IMR-90 (cell line): ENCODE results near the gene TIGAR. TPM values are rescaled to one million over a fixed set of nuclear protein-coding genes. Genes with fewer than 3 reads are reported as not detected.

Source experiments
- ATAC-seq: fragments of 200-7000 bp; cut with Tn5 transposase; 2 replicates; pipeline ENCODE4 v1.9.1; 2020; ENCODE audit warnings: low read depth, mild to moderate bottlenecking, moderate library complexity
- BruUV-seq: library from RNA; stranded (reverse); fragments of 400-500 nt; replicated peaks from 2 replicates; lab custom pipeline; 2021; lab: Mats Ljungman, UMichigan
- CTCF ChIA-PET: fragments of 300-600 bp; formaldehyde crosslinking; extraction: SDS; loops from one replicate; lab custom pipeline; 2021; ENCODE audit warnings: antibody characterized with exemption; lab: Yijun Ruan, JAX
- POLR2A ChIA-PET: fragments of 300-600 bp; sonication (Branson Sonifier 250); formaldehyde crosslinking; loops from one replicate; lab custom pipeline; 2022; ENCODE audit warnings: antibody characterized with exemption; ENCODE audit not compliant: unreplicated experiment; lab: Charles Lee
- DNase-seq: peaks from one replicate; pipeline ENCODE4 v3.0.0; 2013
- H2AFZ ChIP-seq: replicated peaks from 2 replicates; pipeline ENCODE3; 2013; ENCODE audit warnings: low read length, mild to moderate bottlenecking; ENCODE audit not compliant: poor library complexity
- H2AK5ac ChIP-seq: 2 replicates; pipeline ENCODE4 v1.6.1; 2013; ENCODE audit warnings: low read depth, low read length, inconsistent platforms
- H2AK9ac ChIP-seq: replicated peaks from 2 replicates; pipeline ENCODE3; 2013; ENCODE audit warnings: mild to moderate bottlenecking, low read depth, low read length, moderate library complexity; ENCODE audit not compliant: poor library complexity
- H2BK120ac ChIP-seq: 2 replicates; pipeline ENCODE4 v1.6.1; 2013; ENCODE audit warnings: low read depth, low read length, inconsistent platforms
- H2BK15ac ChIP-seq: 3 replicates; pipeline ENCODE4 v1.6.1; 2013; ENCODE audit warnings: low read depth, low read length, inconsistent platforms
- H2BK20ac ChIP-seq: 2 replicates; pipeline ENCODE4 v1.6.1; 2013; ENCODE audit warnings: low read depth, mild to moderate bottlenecking, inconsistent platforms, low read length, moderate library complexity
- H2BK5ac ChIP-seq: 2 replicates; pipeline ENCODE4 v1.6.1; 2013; ENCODE audit warnings: mild to moderate bottlenecking, low read depth, low read length, inconsistent platforms; ENCODE audit not compliant: poor library complexity, severe bottlenecking
- H3K14ac ChIP-seq: replicated peaks from 2 replicates; pipeline ENCODE4 v1.6.1; 2013; ENCODE audit warnings: low read depth, low read length, inconsistent platforms
- H3K18ac ChIP-seq: 2 replicates; pipeline ENCODE4 v1.6.1; 2013; ENCODE audit warnings: low read depth, low read length, control low read depth
- H3K23ac ChIP-seq: 2 replicates; pipeline ENCODE4 v1.6.1; 2013; ENCODE audit warnings: low read depth, low read length, inconsistent platforms
- H3K27ac ChIP-seq: 2 replicates; pipeline ENCODE4 v1.5.1; 2013; ENCODE audit warnings: mild to moderate bottlenecking, control low read depth, low read length; ENCODE audit not compliant: insufficient read depth
- H3K27me3 ChIP-seq: 2 replicates; pipeline ENCODE4 v1.6.1; 2013; ENCODE audit warnings: low read length; ENCODE audit not compliant: control insufficient read depth, insufficient read depth
- H3K36me3 ChIP-seq: 2 replicates; pipeline ENCODE4 v1.6.1; 2013; ENCODE audit warnings: low read length, mixed read lengths; ENCODE audit not compliant: control insufficient read depth, insufficient read depth
- H3K4ac ChIP-seq: 2 replicates; pipeline ENCODE4 v1.6.1; 2013; ENCODE audit warnings: low read depth, low read length, inconsistent platforms
- H3K4me1 ChIP-seq: 2 replicates; pipeline ENCODE4 v1.6.1; 2013; ENCODE audit warnings: low read length, mixed read lengths; ENCODE audit not compliant: control insufficient read depth, insufficient read depth
- H3K4me2 ChIP-seq: 2 replicates; pipeline ENCODE4 v1.6.1; 2013; ENCODE audit warnings: low read depth, mild to moderate bottlenecking, control low read depth, low read length, moderate library complexity
- H3K4me3 ChIP-seq: 2 replicates; pipeline ENCODE4 v1.5.1; 2013; ENCODE audit warnings: low read depth, mild to moderate bottlenecking, control low read depth, low read length, moderate library complexity; ENCODE audit not compliant: insufficient read depth
- H3K56ac ChIP-seq: 2 replicates; pipeline ENCODE4 v1.6.1; 2013; ENCODE audit warnings: low read length, inconsistent platforms; ENCODE audit not compliant: insufficient read depth; ENCODE audit errors: extremely low read depth
- H3K79me1 ChIP-seq, 2 experiments: 2 replicates each; pipeline ENCODE4 v1.6.1; 2013; ENCODE audit warnings: low read length in 2 of 2, inconsistent platforms in 1 of 2, low read depth in 1 of 2
- H3K9ac ChIP-seq: 2 replicates; pipeline ENCODE4 v1.6.1; 2013; ENCODE audit warnings: low read depth, low read length, control low read depth
- H3K9me1 ChIP-seq: 2 replicates; pipeline ENCODE4 v1.6.1; 2013; ENCODE audit warnings: low read length, inconsistent platforms; ENCODE audit not compliant: insufficient read depth
- H3K9me3 ChIP-seq: 2 replicates; pipeline ENCODE4 v1.6.1; 2013; ENCODE audit warnings: low read length; ENCODE audit not compliant: control insufficient read depth, insufficient read depth
- H4K20me1 ChIP-seq: 2 replicates; pipeline ENCODE4 v1.6.1; 2013; ENCODE audit warnings: low read length, inconsistent platforms; ENCODE audit not compliant: insufficient read depth
- H4K5ac ChIP-seq: 2 replicates; pipeline ENCODE4 v1.6.1; 2013; ENCODE audit warnings: mild to moderate bottlenecking, low read depth, low read length, control low read depth
- H4K8ac ChIP-seq, 2 experiments: 2 replicates each; pipeline ENCODE4 v1.6.1; 2013; ENCODE audit warnings: low read depth in 2 of 2, low read length in 2 of 2, control low read depth in 1 of 2, inconsistent platforms in 1 of 2
- H4K91ac ChIP-seq: 2 replicates; pipeline ENCODE4 v1.6.1; 2013; ENCODE audit warnings: low read depth, low read length, inconsistent platforms; ENCODE audit not compliant: insufficient read depth
- BHLHE40 ChIP-seq: fragments of 150-350 bp; IDR thresholded peaks from 2 replicates; pipeline ENCODE4 v1.6.1; 2016; ENCODE audit warnings: mild to moderate bottlenecking, low read depth, low read length
- CEBPB ChIP-seq: IDR thresholded peaks from 2 replicates; pipeline ENCODE4 v1.6.1; 2012; ENCODE audit warnings: low read depth, low read length, improper control_type of control experiment
- CHD1 ChIP-seq: IDR thresholded peaks from 2 replicates; pipeline ENCODE4 v1.6.1; 2012; ENCODE audit warnings: low read depth, low read length, improper control_type of control experiment
- CTCF ChIP-seq: conservative IDR thresholded peaks from 2 replicates; pipeline ENCODE4 v1.5.1; 2012; ENCODE audit warnings: mild to moderate bottlenecking, low read depth, low read length, improper control_type of control experiment
- ELK1 ChIP-seq: fragments of 150-350 bp; IDR thresholded peaks from 2 replicates; pipeline ENCODE4 v1.6.1; 2016; ENCODE audit warnings: low read depth, mild to moderate bottlenecking, low read length, moderate library complexity, borderline replicate concordance
- MAFK ChIP-seq: IDR thresholded peaks from 2 replicates; pipeline ENCODE4 v1.6.1; 2012; ENCODE audit warnings: low read depth, low read length, improper control_type of control experiment
- MAZ ChIP-seq: IDR thresholded peaks from 2 replicates; pipeline ENCODE4 v1.6.1; 2012; ENCODE audit warnings: low read depth, mild to moderate bottlenecking, low read length, improper control_type of control experiment, moderate library complexity, borderline replicate concordance
- MXI1 ChIP-seq: IDR thresholded peaks from 2 replicates; pipeline ENCODE4 v1.6.1; 2012; ENCODE audit warnings: low read depth, mild to moderate bottlenecking, low read length, moderate library complexity, borderline replicate concordance
- NFE2L2 ChIP-seq: fragments of 150-350 bp; IDR thresholded peaks from 2 replicates; pipeline ENCODE4 v1.6.1; 2016; ENCODE audit warnings: low read depth, mild to moderate bottlenecking, low read length
- POLR2A ChIP-seq: IDR thresholded peaks from 2 replicates; pipeline ENCODE4 v1.6.1; 2012; ENCODE audit warnings: mild to moderate bottlenecking, low read depth, low read length
- RAD21 ChIP-seq: IDR thresholded peaks from 2 replicates; pipeline ENCODE4 v1.6.1; 2012; ENCODE audit warnings: low read length, improper control_type of control experiment
- RCOR1 ChIP-seq: IDR thresholded peaks from 2 replicates; pipeline ENCODE4 v1.6.1; 2012; ENCODE audit warnings: mild to moderate bottlenecking, low read length, improper control_type of control experiment; ENCODE audit not compliant: insufficient replicate concordance
- RFX5 ChIP-seq: IDR thresholded peaks from 2 replicates; pipeline ENCODE4 v1.8.0; 2012; ENCODE audit warnings: low read depth, mild to moderate bottlenecking, low read length, moderate library complexity
- SMC3 ChIP-seq: fragments of 150-350 bp; IDR thresholded peaks from 2 replicates; pipeline ENCODE4 v1.6.1; 2016; ENCODE audit warnings: low read depth, mild to moderate bottlenecking, antibody characterized with exemption, low read length, moderate library complexity
- USF2 ChIP-seq: fragments of 150-350 bp; IDR thresholded peaks from 2 replicates; pipeline ENCODE4 v1.6.1; 2017; ENCODE audit warnings: mild to moderate bottlenecking, antibody characterized with exemption, low read length, low read depth
- WGBS, 2 experiments: methylation state at CpG; one replicate each; pipeline versions ENCODE4 v1.1.5 to v1.1.7; 2013; ENCODE audit warnings: missing lambda C conversion rate in 2 of 2; ENCODE audit not compliant: insufficient read length in 1 of 2; ENCODE audit errors: extremely low coverage in 2 of 2; 5-methylcytosine and 5-hydroxymethylcytosine counted together
- dilution Hi-C: fragments of 300-500 bp; cut with HindIII; formaldehyde crosslinking; loops from one replicate; pipeline ENCODE4 v1.14.3; 2018; ENCODE audit warnings: low sequenced_read_pairs; ENCODE audit not compliant: unreplicated experiment
- in situ Hi-C: fragments of 300-500 bp; cut with MboI; formaldehyde crosslinking; loops from 3 replicates; pipeline ENCODE4 v1.14.3; 2019; ENCODE audit warnings: low sequenced_read_pairs, inconsistent platforms, mixed read lengths
- intact Hi-C: fragments of 100-400 bp; cut with micrococcal nuclease; formaldehyde crosslinking; loops from 2 replicates; pipeline ENCODE4 v1.10.0; 2022
- polyA plus RNA-seq, 3 experiments: library from polyadenylated mRNA; depleted of rRNA; stranded (reverse); fragments of >200 nt; gene quantifications; 2 replicates each; pipeline ENCODE4 v1.2.3, GENCODE V29; 2012; ENCODE audit warnings: low replicate concordance in 1 of 3
- total RNA-seq: library from RNA; depleted of rRNA; stranded (reverse); fragments of >200 nt; gene quantifications from 2 replicates; pipeline ENCODE4 v1.2.3, GENCODE V29; 2012

Gene TIGAR
- total and polyA plus RNA-seq, 2 of the 4 experiments (the other 2 are of a cell fraction) = 7.3 to 13.7 TPM

- Histone ChIP-seq H2AFZ (peak overlapping the region; percentile 63), H3K27ac (no peak overlapping the region), H3K4ac (no peak overlapping the region), H2BK20ac (no peak overlapping the region), H2AK9ac (no peak overlapping the region), H4K5ac (no peak overlapping the region), H3K79me1 (no peaks in the 10 kb centered on the region), H4K20me1 (no peaks in the 10 kb centered on the region), H2BK120ac (no peak overlapping the region), H3K27me3 (peaks cover 4% of the 10 kb centered on the region; the same call in 1 of the 2 replicates), H3K23ac (no peak overlapping the region), H4K91ac (no peak overlapping the region), H3K4me2 (no peak overlapping the region), H3K18ac (no peak overlapping the region), H2AK5ac (no peak overlapping the region), H4K8ac (no peak overlapping the region), H3K4me3 (no peak overlapping the region), H3K9ac (no peak overlapping the region), H3K9me3 (no peaks in the 10 kb centered on the region), H3K9me1 (no peaks in the 10 kb centered on the region), H3K36me3 (no peaks in the 10 kb centered on the region), H2BK5ac (no peak overlapping the region), H3K4me1 (no peaks in the 10 kb centered on the region), H3K14ac (no peak overlapping the region), H2BK15ac (no peak overlapping the region), H3K56ac (no peak overlapping the region)
- in situ Hi-C loops (no loop called here), intact Hi-C loops (no loop called here), dilution Hi-C loops (no loop called here)
- TF ChIP-seq POLR2A = no peak
- no peak for TF ChIP-seq USF2
- TF ChIP-seq MAFK = no peak
- TF ChIP-seq CTCF = no peak
- no peak for TF ChIP-seq CEBPB
- no peak for TF ChIP-seq NFE2L2
- TF ChIP-seq CHD1 = no peak
- no peak for TF ChIP-seq RCOR1
- TF ChIP-seq RAD21 = no peak
- no peak for TF ChIP-seq ELK1
- no peak for TF ChIP-seq BHLHE40
- TF ChIP-seq MAZ = no peak
- no peak for TF ChIP-seq MXI1
- TF ChIP-seq RFX5 = no peak
- TF ChIP-seq SMC3 = no peak
- POLR2A ChIA-PET = no interaction called here
- DNase-seq (no peak), ATAC-seq (no peak)
- CTCF ChIA-PET = no interaction called here
- no TSS peak for BruUV-seq
- WGBS, 2 experiments = 0% methylated on average over 1 of the region's 15 CpGs; no CpG with 5 or more reads in 1 of the 2 experiments
Observed at GRCh38 chr12:4392223-4392742, 71.3 kb downstream of the TIGAR start.
